Measurements from ENCODE around the gene PHRF1. TPM values are rescaled to one million over a fixed set of nuclear protein-coding genes. Genes with fewer than 3 reads are reported as not detected.

Gene PHRF1
- total RNA-seq, 1 experiment from 2014 or later: 35.6 TPM

GRCh38 chr11:556662-557256 is 19.5 kb upstream of the PHRF1 start:
- no peak for DNase-seq (ENCODE audit: low read depth)

- DNase-seq (ENCODE audit: low read depth): no peak
These were observed 18.7 kb upstream of the PHRF1 start for GRCh38 chr11:557328-558132.

DNA sequence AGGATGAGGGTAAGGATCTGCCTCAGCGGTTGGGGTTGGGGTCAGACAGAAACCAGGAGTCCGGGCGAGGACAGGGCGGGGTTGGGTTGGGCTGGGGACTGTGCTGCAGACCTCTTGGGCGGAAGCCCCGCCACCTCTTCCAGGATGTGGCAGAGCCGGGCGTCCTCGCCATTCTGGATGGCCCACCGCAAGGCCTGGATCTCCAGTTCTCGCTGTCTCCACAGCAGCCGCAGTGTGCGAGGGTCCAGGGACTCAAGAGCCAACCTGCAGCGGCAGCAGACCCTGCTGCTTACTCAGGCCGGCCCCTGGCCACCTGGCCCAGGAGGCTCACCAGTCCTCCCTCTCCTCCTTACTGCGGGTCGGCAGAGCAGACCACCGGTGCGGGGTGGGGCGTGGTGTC is 17.8 kb upstream of the PHRF1 start:
- DNase-seq (ENCODE audit: low read depth): no peak

DNA sequence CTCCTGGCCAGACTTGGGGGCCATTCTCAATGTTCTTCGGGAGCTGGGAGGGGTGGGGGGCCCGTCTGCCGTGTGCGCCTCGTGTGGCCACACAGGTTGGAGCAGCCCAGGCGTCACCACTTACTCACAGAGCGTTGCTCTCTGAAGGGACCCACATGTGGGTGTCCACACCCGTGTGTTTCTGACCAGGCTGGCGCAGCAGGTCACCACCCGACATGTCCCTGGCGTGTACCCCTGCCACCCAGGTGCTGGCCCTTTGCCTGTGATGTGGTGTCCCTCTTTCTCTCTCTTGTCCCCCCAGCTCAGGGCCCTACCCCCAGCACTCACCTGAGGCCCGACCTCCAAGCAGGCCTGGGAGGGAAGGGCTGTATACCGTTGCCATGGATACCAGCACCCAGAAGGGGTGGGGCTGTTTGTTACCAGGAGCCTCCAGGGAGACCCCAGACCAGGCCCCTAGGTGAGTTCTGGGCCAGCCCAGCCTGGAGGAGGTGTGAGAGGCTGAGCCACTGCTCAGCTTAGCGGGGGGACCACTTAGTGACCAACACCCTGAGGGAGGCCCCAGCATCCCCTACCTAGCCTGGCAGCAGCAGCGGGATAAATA is 17.1 kb upstream of the PHRF1 start:
- no peak for DNase-seq (ENCODE audit: low read depth)

DNA sequence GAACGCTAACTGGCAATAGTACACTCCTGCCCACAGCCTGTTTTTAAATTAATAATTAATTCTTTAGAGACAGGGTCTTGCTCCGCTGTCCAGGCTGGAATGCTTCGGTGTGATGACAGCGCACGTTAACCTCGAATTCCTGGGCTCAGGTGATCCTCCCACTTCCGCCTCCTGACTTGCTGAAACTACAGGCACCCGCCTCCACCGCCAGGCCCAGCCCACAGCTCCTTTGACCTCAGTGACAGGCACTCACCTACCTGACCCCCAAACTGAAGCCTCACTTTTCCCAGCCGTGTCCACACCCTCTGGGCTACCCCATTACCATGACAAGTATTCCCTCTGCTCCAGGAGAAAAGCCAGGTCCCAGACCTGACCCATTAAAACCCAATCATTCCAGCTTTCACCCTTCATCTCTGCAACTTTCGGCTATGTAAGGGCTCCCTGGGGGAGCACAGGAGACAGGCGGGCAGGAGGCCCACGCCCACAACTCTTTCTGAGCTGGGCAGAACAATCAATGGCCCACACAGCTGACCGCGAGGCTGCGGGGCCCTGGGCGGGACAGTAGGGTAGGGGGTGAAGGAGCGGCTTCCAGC is 16.5 kb upstream of the PHRF1 start:
- DNase-seq (ENCODE audit: low read depth): no peak

- peak; percentile 59 for DNase-seq (ENCODE audit: low read depth)
These were observed 15.7 kb upstream of the PHRF1 start, which contains the start of the genes LMNTD2 and RASSF7 for GRCh38 chr11:560305-561147. Gene LMNTD2, minus strand, starts transcription at chr11:560738. Its CDS starts 22 bp downstream, at chr11:560716. Gene RASSF7, plus strand, starts transcription at chr11:560970. Its CDS starts 799 bp downstream, at chr11:561769.

- DNase-seq (ENCODE audit: low read depth): peak; percentile 10
These were observed 14.9 kb upstream of the PHRF1 start for GRCh38 chr11:561148-562003.

- no peak for DNase-seq (ENCODE audit: low read depth)
These were observed 14.1 kb upstream of the PHRF1 start for GRCh38 chr11:562046-562645.

DNA sequence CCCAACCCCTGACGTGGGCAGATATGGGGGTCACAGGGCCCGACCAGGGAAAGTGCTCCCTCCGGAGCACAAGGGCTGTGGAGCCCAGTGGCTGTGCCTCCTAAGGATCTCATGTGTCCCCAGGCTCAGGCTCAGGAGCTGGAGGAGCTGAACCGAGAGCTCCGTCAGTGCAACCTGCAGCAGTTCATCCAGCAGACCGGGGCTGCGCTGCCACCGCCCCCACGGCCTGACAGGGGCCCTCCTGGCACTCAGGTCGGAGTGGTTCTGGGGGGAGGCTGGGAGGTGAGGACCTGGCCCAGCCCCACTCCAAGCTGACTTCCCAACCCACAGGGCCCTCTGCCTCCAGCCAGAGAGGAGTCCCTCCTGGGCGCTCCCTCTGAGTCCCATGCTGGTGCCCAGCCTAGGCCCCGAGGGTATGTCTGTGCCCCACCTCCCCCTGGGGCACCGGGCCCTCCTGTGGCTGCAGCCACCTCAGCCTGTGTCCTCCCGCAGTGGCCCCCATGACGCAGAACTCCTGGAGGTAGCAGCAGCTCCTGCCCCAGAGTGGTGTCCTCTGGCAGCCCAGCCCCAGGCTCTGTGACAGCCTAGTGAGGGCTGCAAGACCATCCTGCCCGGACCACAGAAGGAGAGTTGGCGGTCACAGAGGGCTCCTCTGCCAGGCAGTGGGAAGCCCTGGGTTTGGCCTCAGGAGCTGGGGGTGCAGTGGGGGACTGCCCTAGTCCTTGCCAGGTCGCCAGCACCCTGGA is 13.0 kb upstream of the PHRF1 start:
- no peak for DNase-seq (ENCODE audit: low read depth)

DNA sequence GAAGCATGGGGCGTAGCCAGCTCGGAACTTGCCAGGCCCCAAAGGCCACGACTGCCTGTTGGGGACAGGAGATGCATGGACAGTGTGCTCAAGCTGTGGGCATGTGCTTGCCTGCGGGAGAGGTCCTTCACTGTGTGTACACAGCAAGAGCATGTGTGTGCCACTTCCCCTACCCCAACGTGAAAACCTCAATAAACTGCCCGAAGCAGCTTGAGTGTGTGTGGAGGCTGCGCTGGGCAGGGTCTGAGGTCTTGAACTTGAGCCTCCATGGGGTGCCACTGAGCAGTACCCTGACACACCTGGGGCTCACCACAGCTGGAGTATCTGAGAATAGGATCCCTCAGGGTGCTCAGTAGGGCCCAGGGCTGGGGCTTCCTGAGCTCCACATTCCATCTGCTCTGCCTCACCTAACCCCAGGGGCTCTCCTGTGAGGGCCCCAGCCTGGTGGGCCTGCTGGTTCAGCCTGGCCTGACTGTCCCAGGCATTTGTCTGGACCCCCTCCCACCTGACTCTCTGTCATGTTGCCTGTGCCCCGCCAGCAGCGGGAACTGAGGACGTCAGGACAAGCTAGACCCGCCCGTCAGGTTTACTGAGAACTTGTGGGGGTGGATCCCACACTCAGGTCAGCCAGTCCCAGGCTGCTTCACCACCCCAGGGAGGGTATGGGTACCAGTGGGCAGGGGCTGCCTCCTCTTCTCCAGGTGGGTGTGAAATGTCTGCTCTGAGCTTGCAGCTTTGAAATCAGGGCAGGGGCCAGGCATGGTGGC is 12.3 kb upstream of the PHRF1 start:
- DNase-seq (ENCODE audit: low read depth): no peak

- no peak for DNase-seq (ENCODE audit: low read depth)
These were observed 10.3 kb upstream of the PHRF1 start for GRCh38 chr11:565921-566509.

GRCh38 chr11:567011-567628 is 9.2 kb upstream of the PHRF1 start:
- peak; percentile 6 for DNase-seq (ENCODE audit: low read depth)

DNA sequence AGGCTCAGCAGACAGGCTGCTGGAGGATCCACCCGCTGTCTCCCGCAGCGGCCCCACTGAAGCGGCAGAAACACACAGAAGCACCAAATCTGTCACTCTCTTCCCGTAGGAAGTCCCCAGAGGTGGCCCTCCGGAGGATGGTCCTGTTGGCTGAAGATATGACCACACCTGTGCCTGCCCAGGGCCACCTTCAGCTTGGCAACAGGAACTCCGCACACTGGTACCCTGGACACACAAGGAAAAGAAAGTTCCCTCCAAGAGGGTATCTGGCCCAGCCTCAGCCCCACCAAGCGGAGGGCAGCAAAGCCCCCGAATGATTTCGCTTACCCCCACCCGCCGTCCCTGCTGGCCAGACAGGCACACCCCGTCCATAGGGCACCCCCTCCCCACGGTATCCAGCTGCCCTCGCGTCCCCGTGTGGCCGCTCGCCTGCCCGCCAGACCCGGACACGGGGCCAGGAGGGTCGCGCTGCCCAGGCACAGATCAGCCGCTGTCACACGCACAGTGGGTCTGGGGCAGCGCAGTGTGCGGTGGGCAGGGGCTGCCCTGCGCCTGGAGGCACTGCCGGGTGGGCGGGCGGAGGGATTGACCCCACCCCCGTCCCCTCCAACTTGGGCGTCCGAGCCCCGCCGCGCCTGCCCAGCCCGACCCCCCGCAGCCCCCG is 8.5 kb upstream of the PHRF1 start:
- DNase-seq (ENCODE audit: low read depth): no peak

DNA sequence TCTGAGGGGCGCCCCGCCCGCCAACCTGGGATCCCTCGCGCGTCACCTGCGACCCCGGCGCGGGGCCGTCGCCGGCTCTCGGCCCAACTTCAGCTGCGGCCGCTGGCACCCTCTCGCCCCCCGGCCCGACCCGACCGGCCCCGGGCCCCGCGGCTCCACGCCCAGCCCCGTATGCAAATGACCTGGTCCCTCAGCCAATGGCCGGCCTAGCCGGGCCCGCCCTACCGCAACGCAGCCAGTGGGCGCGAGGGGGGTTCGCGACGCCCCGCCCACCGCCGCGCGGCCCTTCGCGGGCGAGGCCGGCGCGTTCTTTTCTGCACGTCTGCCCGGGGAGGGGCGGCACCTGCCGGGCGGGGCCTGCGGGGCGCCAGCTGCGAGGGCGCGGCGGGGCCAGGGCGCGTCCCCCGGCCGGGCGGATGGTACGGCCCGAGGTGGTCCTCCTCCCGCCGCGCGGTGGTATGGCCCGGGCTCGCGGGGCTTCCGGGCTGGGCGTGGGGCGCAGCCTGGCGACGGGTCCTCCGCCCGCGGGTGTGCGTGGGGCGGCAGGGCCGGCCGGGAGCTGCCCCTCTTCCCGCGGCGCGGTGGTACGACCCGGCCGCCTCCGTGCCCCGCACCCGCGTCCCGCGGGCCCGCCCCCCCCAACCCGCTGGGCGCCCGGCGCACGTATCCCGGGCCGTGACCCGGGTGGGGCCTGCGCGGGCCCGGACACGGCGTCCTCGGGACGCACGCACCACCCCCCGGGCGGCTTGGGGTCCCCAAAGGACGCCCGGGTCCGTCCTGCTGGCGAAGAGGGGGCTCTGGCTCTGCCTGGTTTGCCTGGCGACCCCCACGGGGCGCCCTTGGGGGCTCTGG is 7.7 kb upstream of the PHRF1 start:
- peak; percentile 92 for DNase-seq (ENCODE audit: low read depth)

- no peak for DNase-seq (ENCODE audit: low read depth)
These were observed 6.9 kb upstream of the PHRF1 start for GRCh38 chr11:569158-569885.

All from LHCN-M2 (cell line).